GM12878 (cell line): ENCODE measurements around the gene CARD10. TPM values are rescaled to one million over a fixed set of nuclear protein-coding genes. Genes with fewer than 3 reads are reported as not detected.

Experiments used
- ATAC-seq: fragments of 200-7000 bp; cut with Tn5 transposase; 3 replicates; pipeline ENCODE4 v1.9.1; 2020; ENCODE audit warnings: mild to moderate bottlenecking, moderate library complexity
- BruUV-seq: library from RNA; stranded (reverse); fragments of 400-500 nt; replicated peaks from 2 replicates; lab custom pipeline; 2021; lab: Mats Ljungman, UMichigan
- CTCF ChIA-PET: fragments of 300-600 bp; sonication (Branson Sonifier 250); formaldehyde crosslinking; extraction: SDS; loops from one replicate; lab custom pipeline; 2021; ENCODE audit warnings: inconsistent platforms; lab: Yijun Ruan, JAX
- POLR2A ChIA-PET: fragments of 350-600 bp; formaldehyde crosslinking; extraction: SDS; loops from one replicate; lab custom pipeline; 2021; ENCODE audit warnings: inconsistent platforms; lab: Charles Lee
- RAD21 ChIA-PET: fragments of 300-600 bp; sonication (Branson Sonifier 250); formaldehyde crosslinking; loops from one replicate; lab custom pipeline; 2023; ENCODE audit warnings: antibody characterized with exemption; ENCODE audit not compliant: unreplicated experiment; lab: Charles Lee
- SMC1A ChIA-PET: fragments of 300-600 bp; sonication (Branson Sonifier 250); formaldehyde crosslinking; loops from one replicate; lab custom pipeline; 2023; ENCODE audit not compliant: unreplicated experiment, uncharacterized antibody; lab: Charles Lee
- DNase-seq: peaks from one replicate; pipeline ENCODE4 v3.0.0-alpha.2; 2011; ENCODE audit warnings: low read depth, low spot score
- FAIRE-seq: peaks from 3 replicates; lab custom pipeline; 2011; peaks lifted over from hg19 to GRCh38; lab: Jason Lieb, UNC
- H2AFZ ChIP-seq: 2 replicates; pipeline ENCODE4 v1.6.0; 2011; ENCODE audit warnings: low read depth, low read length, control low read depth; ENCODE audit not compliant: control insufficient read depth
- H3K27ac ChIP-seq: 2 replicates; pipeline ENCODE4 v1.5.1; 2011; ENCODE audit warnings: control low read depth; ENCODE audit not compliant: control insufficient read depth, insufficient read depth
- H3K27me3 ChIP-seq, 2 experiments: replicated peaks in 1 of 2; 2 replicates each; pipeline versions ENCODE4 v1.6.0 to v1.6.1; 2011; ENCODE audit warnings: low read length in 1 of 2; ENCODE audit not compliant: control insufficient read depth in 2 of 2, insufficient read depth in 2 of 2
- H3K36me3 ChIP-seq, 2 experiments: 2 replicates each; pipeline ENCODE4 v1.5.1; 2011; ENCODE audit warnings: low read length in 1 of 2; ENCODE audit not compliant: control insufficient read depth in 2 of 2, insufficient read depth in 2 of 2
- H3K4me1 ChIP-seq: 2 replicates; pipeline ENCODE4 v1.6.1; 2011; ENCODE audit warnings: mild to moderate bottlenecking, low read length, moderate library complexity, mixed read lengths; ENCODE audit not compliant: control insufficient read depth, insufficient read depth
- H3K4me2 ChIP-seq: 2 replicates; pipeline ENCODE4 v1.6.0; 2011; ENCODE audit warnings: control low read depth; ENCODE audit not compliant: control insufficient read depth, insufficient read depth
- H3K4me3 ChIP-seq: fragments of 200-600 bp; sonication (generic); 2 replicates; pipeline ENCODE4 v1.5.1; 2016
- H3K79me2 ChIP-seq: 2 replicates; pipeline ENCODE4 v1.6.0; 2011; ENCODE audit warnings: low read length; ENCODE audit not compliant: control insufficient read depth, insufficient read depth
- H3K9ac ChIP-seq: 2 replicates; pipeline ENCODE4 v1.8.0; 2011; ENCODE audit warnings: low read length, control low read depth, mixed read lengths; ENCODE audit not compliant: control insufficient read depth, insufficient read depth
- H3K9me3 ChIP-seq: replicated peaks from 3 replicates; pipeline ENCODE4 v1.5.1; 2011; ENCODE audit warnings: mild to moderate bottlenecking, low read length; ENCODE audit not compliant: control insufficient read depth, insufficient read depth
- H4K20me1 ChIP-seq: 2 replicates; pipeline ENCODE4 v1.6.0; 2011; ENCODE audit not compliant: control insufficient read depth, insufficient read depth
- BRCA1 ChIP-seq: IDR thresholded peaks from 2 replicates; pipeline ENCODE4 v1.6.1; 2011; ENCODE audit warnings: low read depth, low read length, improper control_type of control experiment
- CBX5 ChIP-seq: sonication (generic); IDR thresholded peaks from 2 replicates; pipeline ENCODE4 v1.6.1; 2016; ENCODE audit warnings: low read depth, moderate library complexity, mild to moderate bottlenecking, inconsistent platforms
- DPF2 ChIP-seq: fragments of 450-650 bp; IDR thresholded peaks from 2 replicates; pipeline ENCODE4 v1.6.1; 2017; ENCODE audit warnings: mild to moderate bottlenecking
- RELB ChIP-seq: fragments of 450-650 bp; IDR thresholded peaks from 2 replicates; pipeline ENCODE4 v1.6.1; 2017; ENCODE audit warnings: low read depth, mild to moderate bottlenecking, moderate library complexity
- SIN3A ChIP-seq: IDR thresholded peaks from 2 replicates; pipeline ENCODE4 v1.6.1; 2012; ENCODE audit warnings: low read depth, low read length, improper control_type of control experiment
- ZNF24 ChIP-seq: fragments of 450-650 bp; IDR thresholded peaks from 2 replicates; pipeline ENCODE4 v1.6.1; 2017; ENCODE audit warnings: antibody characterized with exemption, mild to moderate bottlenecking
- ZNF622 ChIP-seq: fragments of 450-650 bp; IDR thresholded peaks from 2 replicates; pipeline ENCODE4 v1.6.1; 2017; ENCODE audit warnings: mild to moderate bottlenecking, inconsistent platforms
- WGBS: methylation state at CpG from one replicate; pipeline ENCODE4 v1.1.6; 2016; ENCODE audit warnings: low lambda C conversion rate; ENCODE audit not compliant: insufficient replicate concordance, insufficient coverage; ENCODE audit errors: missing lambda C conversion rate; 5-methylcytosine and 5-hydroxymethylcytosine counted together
- in situ Hi-C: fragments of 300-500 bp; cut with MboI; formaldehyde crosslinking; loops from 9 replicates; pipeline ENCODE4 v1.14.3; 2018; ENCODE audit warnings: mixed read lengths
- intact Hi-C: fragments of 100-400 bp; cut with micrococcal nuclease; formaldehyde crosslinking; loops from one replicate; pipeline ENCODE4 v1.14.2; 2022; ENCODE audit not compliant: unreplicated experiment
- polyA plus RNA-seq, 11 experiments: library from polyadenylated mRNA; depleted of rRNA in 4 of 11; unstranded in 6 of 11; stranded (reverse) in 5 of 11; fragments of >200 nt; fragmentation: Nextera tagmentation in 4 of 11; fragmentation: Illumina TruSeq in 1 of 11; extraction: Ambion mirVana in 4 of 11; extraction: Trizol in 1 of 11; gene quantifications; 1 replicate in 1 of 11; 2 replicates in 10 of 11; pipeline versions ENCODE4 v1.2.1 to v1.2.3, GENCODE V29; 2011 to 2016; ENCODE audit warnings: inconsistent platforms in 2 of 11, missing spikeins in 2 of 11, low read depth in 1 of 11
- total RNA-seq, 4 experiments: library from RNA; depleted of rRNA in 3 of 4; stranded (reverse); fragments of >200 nt in 3 of 4; fragmentation: Illumina TruSeq in 1 of 4; extraction: Trizol in 1 of 4; gene quantifications; 2 replicates each; pipeline versions ENCODE4 v1.2.1 to v1.2.3, GENCODE V29; 2013 to 2021

CARD10 gene
- total and polyA plus RNA-seq, 10 of the 15 experiments (the other 5 are each of a cell fraction or from before 2014, with no cell fraction given) = 0.08 to 0.10 (median 0.10) TPM; not detected in 7

GRCh38 chr22:37557321-37558001 is 38.2 kb upstream of the CARD10 start:
- in situ Hi-C loops = no loop called here
- Histone ChIP-seq H4K20me1 (no peaks in the 10 kb centered on the region), H3K9me3 (no peaks in the 10 kb centered on the region), H3K36me3 (no peaks in the 10 kb centered on the region), H3K4me1 (no peaks in the 10 kb centered on the region; the same call in 1 of the 2 replicates), H2AFZ (no peak overlapping the region), H3K27me3 (peaks cover 16 to 18% of the 10 kb centered on the region in 2 experiments), H3K4me2 (no peak overlapping the region), H3K27ac (no peak overlapping the region), H3K79me2 (no peaks in the 10 kb centered on the region), H3K9ac (no peak overlapping the region), H3K4me3 (no peak overlapping the region)
- no peak for DNase-seq
- POLR2A ChIA-PET = no interaction called here
- FAIRE-seq = no peak
- RAD21 ChIA-PET = no interaction called here
- SMC1A ChIA-PET = interaction anchor here (1.1 to 2.5 kb wide), 5 partner anchors 9 to 33 kb away, joined by 3 to 17 read pairs (median 7); no protein-coding TSS in a partner anchor
- no peak for ATAC-seq
- WGBS = 0% methylated on average over 7 of the region's 7 CpGs
- CTCF ChIA-PET = interaction anchor here (0.9 to 2.4 kb wide), 4 partner anchors 9 to 35 kb away, joined by 3 to 16 read pairs (median 8); no protein-coding TSS in a partner anchor
- intact Hi-C loops = no loop called here
- BruUV-seq = no TSS peak
- TF ChIP-seq ZNF622 (no peak), ZNF24 (no peak), DPF2 (no peak), SIN3A (no peak), RELB (no peak), BRCA1 (no peak), CBX5 (no peak)
